SKM-1 (cell line): ENCODE data around the gene C17orf75.

Experiments
- DNase-seq: peaks from one replicate; lab custom pipeline; 2025; ENCODE audit not compliant: unreplicated experiment; lab: John Stamatoyannopoulos, UW

The C17orf75 gene

DNA sequence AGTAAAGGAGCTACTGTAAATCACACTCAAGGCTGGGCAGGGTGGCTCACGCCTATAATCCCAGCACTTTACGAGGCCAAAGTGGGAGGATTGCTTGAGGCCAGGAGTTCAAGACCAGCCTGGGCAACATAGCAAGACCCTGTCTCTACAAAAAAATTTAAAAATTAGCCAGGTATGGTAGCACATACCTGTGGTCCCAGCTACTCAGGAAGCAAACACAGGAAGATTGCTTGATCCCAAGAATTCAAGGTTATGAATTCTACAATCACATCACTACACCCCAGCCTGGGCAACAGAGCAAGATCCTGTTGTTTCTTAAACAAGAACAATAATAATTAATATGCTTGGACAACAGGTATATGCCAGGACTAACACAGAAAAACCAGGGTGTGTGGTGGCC is 63.2 kb downstream of the C17orf75 start:
- no peak for DNase-seq
